Raji (cell line): Measurements from ENCODE around the gene UNC13C.

Source experiments
- POLR2A ChIP-seq: IDR thresholded peaks from 2 replicates; pipeline ENCODE4 v1.6.1; 2011; ENCODE audit warnings: low read depth, low read length, control low read depth; ENCODE audit not compliant: insufficient read depth

The UNC13C gene

GRCh38 chr15:53978253-53978906 is at the start of gene UNC13C:
Gene UNC13C, plus strand, starts transcription at chr15:53978441. Its CDS starts 34,463 bp downstream, at chr15:54012904.
- no peak for TF ChIP-seq POLR2A

- TF ChIP-seq POLR2A: no peak
Measured at GRCh38 chr15:53936137-53936536, 42.1 kb upstream of the UNC13C start.

- TF ChIP-seq POLR2A: no peak
Measured at GRCh38 chr15:53950572-53950971, 27.7 kb upstream of the UNC13C start.

- no peak for TF ChIP-seq POLR2A
Measured at GRCh38 chr15:53955396-53955795, 22.8 kb upstream of the UNC13C start.

- TF ChIP-seq POLR2A: no peak
Measured at GRCh38 chr15:53962646-53963561, 15.3 kb upstream of the UNC13C start.

- TF ChIP-seq POLR2A: no peak
Measured at GRCh38 chr15:53963801-53964200, 14.4 kb upstream of the UNC13C start.

GRCh38 chr15:53974121-53974520 is 4.1 kb upstream of the UNC13C start:
- no peak for TF ChIP-seq POLR2A

- no peak for TF ChIP-seq POLR2A
Measured at GRCh38 chr15:53974813-53975212, 3.4 kb upstream of the UNC13C start.

- no peak for TF ChIP-seq POLR2A
Measured at GRCh38 chr15:53976844-53977392, 1.3 kb upstream of the UNC13C start.

- no peak for TF ChIP-seq POLR2A
Measured at GRCh38 chr15:53979051-53979788, 979 bp downstream of the UNC13C start.

GRCh38 chr15:53980021-53980420 is 1.8 kb downstream of the UNC13C start:
- no peak for TF ChIP-seq POLR2A

- TF ChIP-seq POLR2A: no peak
Measured at GRCh38 chr15:53982071-53982680, 3.9 kb downstream of the UNC13C start.

GRCh38 chr15:53982876-53983275 is 4.6 kb downstream of the UNC13C start:
- TF ChIP-seq POLR2A: no peak

GRCh38 chr15:53984221-53984620 is 6.0 kb downstream of the UNC13C start:
- no peak for TF ChIP-seq POLR2A

- TF ChIP-seq POLR2A: no peak
Measured at GRCh38 chr15:53985562-53985961, 7.3 kb downstream of the UNC13C start.

- TF ChIP-seq POLR2A: no peak
Measured at GRCh38 chr15:53987480-53987879, 9.2 kb downstream of the UNC13C start.
